ENCODE data around the gene RNF17.

Gene RNF17

DNA sequence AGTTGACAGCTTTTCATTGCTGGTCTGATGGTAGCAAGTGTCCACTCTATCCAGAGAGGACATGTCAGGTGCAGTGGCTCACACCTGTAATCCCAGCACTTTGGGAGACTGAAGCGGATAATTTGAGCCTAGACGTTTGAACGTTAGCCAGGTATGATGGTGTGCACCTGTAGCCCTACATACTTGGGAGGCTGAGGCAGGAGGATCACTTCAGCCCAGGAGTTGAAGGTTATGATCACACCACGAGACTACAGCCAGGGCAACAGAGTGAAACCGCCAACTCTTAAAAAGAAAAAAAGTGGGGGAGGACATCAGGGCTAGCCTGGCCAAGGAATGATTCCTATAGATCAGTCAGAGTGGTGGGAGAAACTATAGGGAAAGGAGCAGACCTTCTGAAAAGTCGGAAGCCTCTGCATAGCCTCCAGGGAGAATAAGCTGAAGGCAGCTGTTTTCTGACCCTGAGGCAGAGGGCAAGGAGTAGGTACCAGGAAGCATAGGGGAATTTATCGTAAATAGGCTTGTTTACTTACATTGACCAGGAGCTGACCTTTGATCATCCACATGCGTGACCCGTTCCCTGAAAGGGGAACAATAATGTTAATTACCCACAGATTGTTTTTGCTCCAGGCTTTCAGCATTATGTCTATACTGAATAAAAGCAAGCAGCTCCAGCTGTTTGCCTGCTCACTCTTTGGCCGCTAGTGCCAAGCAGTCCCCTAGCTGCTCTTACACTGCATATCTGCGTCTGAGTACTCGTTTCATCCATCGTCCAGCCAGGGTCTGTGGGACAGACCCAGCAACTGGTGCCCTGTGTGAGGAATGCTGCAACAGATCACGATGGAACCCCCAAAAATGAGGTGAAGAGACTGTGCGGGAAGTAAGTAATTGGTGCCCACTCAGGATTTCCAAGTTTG is 161.6 kb downstream of the RNF17 start:
- H3K27me3 ChIP-seq (ENCODE audit: insufficient read depth, poor library complexity, severe bottlenecking): no peaks in the 10 kb centered on the region
- TF ChIP-seq, protein P1, sequence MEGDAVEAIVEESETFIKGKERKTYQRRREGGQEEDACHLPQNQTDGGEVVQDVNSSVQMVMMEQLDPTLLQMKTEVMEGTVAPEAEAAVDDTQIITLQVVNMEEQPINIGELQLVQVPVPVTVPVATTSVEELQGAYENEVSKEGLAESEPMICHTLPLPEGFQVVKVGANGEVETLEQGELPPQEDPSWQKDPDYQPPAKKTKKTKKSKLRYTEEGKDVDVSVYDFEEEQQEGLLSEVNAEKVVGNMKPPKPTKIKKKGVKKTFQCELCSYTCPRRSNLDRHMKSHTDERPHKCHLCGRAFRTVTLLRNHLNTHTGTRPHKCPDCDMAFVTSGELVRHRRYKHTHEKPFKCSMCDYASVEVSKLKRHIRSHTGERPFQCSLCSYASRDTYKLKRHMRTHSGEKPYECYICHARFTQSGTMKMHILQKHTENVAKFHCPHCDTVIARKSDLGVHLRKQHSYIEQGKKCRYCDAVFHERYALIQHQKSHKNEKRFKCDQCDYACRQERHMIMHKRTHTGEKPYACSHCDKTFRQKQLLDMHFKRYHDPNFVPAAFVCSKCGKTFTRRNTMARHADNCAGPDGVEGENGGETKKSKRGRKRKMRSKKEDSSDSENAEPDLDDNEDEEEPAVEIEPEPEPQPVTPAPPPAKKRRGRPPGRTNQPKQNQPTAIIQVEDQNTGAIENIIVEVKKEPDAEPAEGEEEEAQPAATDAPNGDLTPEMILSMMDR (IDR thresholded peaks at IDR 0.05; ENCODE audit: insufficient read depth, low read length): no peak
- TF ChIP-seq POLR2AphosphoS5 (IDR thresholded peaks at IDR 0.05; ENCODE audit: low read depth) (no peak), GABPA (IDR thresholded peaks at IDR 0.05; ENCODE audit: low read depth) (no peak), SPI1 (IDR thresholded peaks at IDR 0.05; ENCODE audit: borderline replicate concordance, low read depth) (no peak)
- TF ChIP-seq, protein P2, sequence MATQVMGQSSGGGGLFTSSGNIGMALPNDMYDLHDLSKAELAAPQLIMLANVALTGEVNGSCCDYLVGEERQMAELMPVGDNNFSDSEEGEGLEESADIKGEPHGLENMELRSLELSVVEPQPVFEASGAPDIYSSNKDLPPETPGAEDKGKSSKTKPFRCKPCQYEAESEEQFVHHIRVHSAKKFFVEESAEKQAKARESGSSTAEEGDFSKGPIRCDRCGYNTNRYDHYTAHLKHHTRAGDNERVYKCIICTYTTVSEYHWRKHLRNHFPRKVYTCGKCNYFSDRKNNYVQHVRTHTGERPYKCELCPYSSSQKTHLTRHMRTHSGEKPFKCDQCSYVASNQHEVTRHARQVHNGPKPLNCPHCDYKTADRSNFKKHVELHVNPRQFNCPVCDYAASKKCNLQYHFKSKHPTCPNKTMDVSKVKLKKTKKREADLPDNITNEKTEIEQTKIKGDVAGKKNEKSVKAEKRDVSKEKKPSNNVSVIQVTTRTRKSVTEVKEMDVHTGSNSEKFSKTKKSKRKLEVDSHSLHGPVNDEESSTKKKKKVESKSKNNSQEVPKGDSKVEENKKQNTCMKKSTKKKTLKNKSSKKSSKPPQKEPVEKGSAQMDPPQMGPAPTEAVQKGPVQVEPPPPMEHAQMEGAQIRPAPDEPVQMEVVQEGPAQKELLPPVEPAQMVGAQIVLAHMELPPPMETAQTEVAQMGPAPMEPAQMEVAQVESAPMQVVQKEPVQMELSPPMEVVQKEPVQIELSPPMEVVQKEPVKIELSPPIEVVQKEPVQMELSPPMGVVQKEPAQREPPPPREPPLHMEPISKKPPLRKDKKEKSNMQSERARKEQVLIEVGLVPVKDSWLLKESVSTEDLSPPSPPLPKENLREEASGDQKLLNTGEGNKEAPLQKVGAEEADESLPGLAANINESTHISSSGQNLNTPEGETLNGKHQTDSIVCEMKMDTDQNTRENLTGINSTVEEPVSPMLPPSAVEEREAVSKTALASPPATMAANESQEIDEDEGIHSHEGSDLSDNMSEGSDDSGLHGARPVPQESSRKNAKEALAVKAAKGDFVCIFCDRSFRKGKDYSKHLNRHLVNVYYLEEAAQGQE (IDR thresholded peaks at IDR 0.05; ENCODE audit: insufficient replicate concordance, low read depth): no peak
- DNase-seq (ENCODE audit: low read depth in 1 of 2, low spot score in 1 of 2): no peak
- no peak overlapping the region for H3K27ac ChIP-seq (replicated peaks)
- no peak overlapping the region for H3K4me3 ChIP-seq (replicated peaks; ENCODE audit: insufficient read depth, low read length)

DNA sequence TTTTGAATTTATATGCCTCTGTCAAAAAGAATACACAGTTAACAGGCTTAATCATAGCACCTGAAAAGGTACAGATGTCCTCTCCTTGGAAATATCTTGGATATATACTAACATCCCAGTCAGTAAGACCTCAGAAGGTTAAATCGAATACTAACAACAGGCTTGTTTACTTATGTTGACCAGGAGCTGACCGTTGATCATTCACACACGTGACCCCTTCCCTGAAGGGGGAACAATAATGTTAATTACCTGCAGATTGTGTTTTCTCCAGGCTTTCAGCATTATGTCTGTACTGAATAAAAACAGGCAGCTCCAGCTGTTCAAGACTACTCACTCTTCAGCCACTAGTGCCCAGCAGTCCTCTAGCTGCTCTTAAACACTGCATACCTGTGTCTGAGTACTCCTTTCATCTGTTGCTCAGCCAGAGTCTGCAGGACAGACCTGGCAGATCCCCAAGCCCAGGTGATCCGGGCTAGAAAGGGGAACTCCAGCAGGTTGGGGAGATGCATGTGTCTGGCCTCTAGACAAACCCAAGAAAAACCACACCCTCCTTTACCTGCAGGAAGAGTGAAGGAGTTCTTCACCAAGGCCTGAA is 163.9 kb downstream of the RNF17 start:
- no peak for TF ChIP-seq SPI1 (IDR thresholded peaks at IDR 0.05; ENCODE audit: borderline replicate concordance, low read depth)
- TF ChIP-seq, protein P2 (IDR thresholded peaks at IDR 0.05; ENCODE audit: insufficient replicate concordance, low read depth): no peak
- TF ChIP-seq, protein P1 (IDR thresholded peaks at IDR 0.05; ENCODE audit: insufficient read depth, low read length): no peak
- TF ChIP-seq GABPA (IDR thresholded peaks at IDR 0.05; ENCODE audit: low read depth): no peak
- no peak for TF ChIP-seq POLR2AphosphoS5 (IDR thresholded peaks at IDR 0.05; ENCODE audit: low read depth)
- Histone ChIP-seq H3K27me3 (ENCODE audit: insufficient read depth, poor library complexity, severe bottlenecking) (no peaks in the 10 kb centered on the region), H3K4me3 (replicated peaks; ENCODE audit: insufficient read depth, low read length) (no peak overlapping the region), H3K27ac (replicated peaks) (no peak overlapping the region)
- DNase-seq (ENCODE audit: low read depth in 1 of 2, low spot score in 1 of 2): no peak

DNA sequence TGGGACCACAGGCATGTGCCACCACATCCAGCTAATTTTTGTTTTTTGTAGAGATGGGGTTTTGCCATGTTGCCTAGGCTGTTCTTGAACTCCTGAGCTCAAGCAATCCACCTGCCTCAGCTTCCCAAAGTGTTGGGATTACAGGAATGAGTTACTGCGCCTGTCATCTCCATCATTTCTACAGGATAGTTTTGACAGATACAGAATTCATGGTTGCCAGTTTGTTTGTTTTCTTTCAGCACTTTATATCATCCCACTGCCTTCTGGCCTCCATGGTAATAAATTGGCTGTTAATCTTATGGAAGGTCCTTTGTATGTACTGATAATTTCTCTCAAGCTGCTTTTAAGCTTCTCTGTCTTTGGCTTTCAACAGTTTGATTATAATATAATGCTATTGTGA is 165.2 kb downstream of the RNF17 start:
- TF ChIP-seq, protein P1 (IDR thresholded peaks at IDR 0.05; ENCODE audit: insufficient read depth, low read length): no peak
- TF ChIP-seq GABPA (IDR thresholded peaks at IDR 0.05; ENCODE audit: low read depth) (no peak), SPI1 (IDR thresholded peaks at IDR 0.05; ENCODE audit: borderline replicate concordance, low read depth) (no peak), POLR2AphosphoS5 (IDR thresholded peaks at IDR 0.05; ENCODE audit: low read depth) (no peak)
- TF ChIP-seq, protein P2 (IDR thresholded peaks at IDR 0.05; ENCODE audit: insufficient replicate concordance, low read depth): no peak
- no peaks in the 10 kb centered on the region for H3K27me3 ChIP-seq (ENCODE audit: insufficient read depth, poor library complexity, severe bottlenecking)

More for the DNA sequence above, 165.2 kb downstream of the RNF17 start:
- H3K27ac ChIP-seq (replicated peaks): no peak overlapping the region
- no peak for DNase-seq (ENCODE audit: low read depth in 1 of 2, low spot score in 1 of 2)
- H3K4me3 ChIP-seq (replicated peaks; ENCODE audit: insufficient read depth, low read length): no peak overlapping the region

All from HL-60 (cell line).